Measurements from ENCODE around the gene BANP. TPM values are rescaled to one million over a fixed set of nuclear protein-coding genes. Genes with fewer than 3 reads are reported as not detected.
"Not testable (repeated sequence)": the region's sequence is repeated elsewhere in the genome, so short reads cannot be mapped to it uniquely, and the experiment has no call there.

Gene BANP
- total RNA-seq, 2 experiments from 2014 or later, result 26.8 to 31.0 TPM

- ChIA-PET POLR2A (no interaction called here), CTCF (no interaction called here)
Observed at GRCh38 chr16:88007321-88007731, 56.1 kb downstream of the BANP start.

- CTCF ChIA-PET, result no interaction called here
- POLR2A ChIA-PET, result no interaction called here
Observed at GRCh38 chr16:88008840-88009239, 57.6 kb downstream of the BANP start.

- POLR2A ChIA-PET, result no interaction called here
- CTCF ChIA-PET, result no interaction called here
Observed at GRCh38 chr16:88009563-88010342, 58.5 kb downstream of the BANP start.

- CTCF ChIA-PET, result no interaction called here
- POLR2A ChIA-PET, result no interaction called here
Observed at GRCh38 chr16:88010343-88010967, 59.2 kb downstream of the BANP start.

GRCh38 chr16:88010968-88011483 lies 59.8 kb downstream of the BANP start:
- ChIA-PET POLR2A (no interaction called here), CTCF (no interaction called here)

- CTCF ChIA-PET, result no interaction called here
- POLR2A ChIA-PET, result no interaction called here
Observed at GRCh38 chr16:88012360-88012759, 61.1 kb downstream of the BANP start.

GRCh38 chr16:88013091-88013609 lies 61.9 kb downstream of the BANP start:
- ChIA-PET CTCF (interaction anchor here (0.9 kb wide), 1 partner anchor 57 kb away, joined by 3 read pairs; no protein-coding TSS in a partner anchor), POLR2A (no interaction called here)

GRCh38 chr16:88013766-88014251 lies 62.6 kb downstream of the BANP start:
- CTCF ChIA-PET, result interaction anchor here (0.9 kb wide), 1 partner anchor 57 kb away, joined by 3 read pairs; no protein-coding TSS in a partner anchor

GRCh38 chr16:88014252-88014781 lies 63.1 kb downstream of the BANP start:
- ChIA-PET CTCF (interaction anchor here (0.9 kb wide), 1 partner anchor 58 kb away, joined by 3 read pairs; no protein-coding TSS in a partner anchor), POLR2A (no interaction called here)

More at GRCh38 chr16:88013766-88014251, 62.6 kb downstream of the BANP start:
- POLR2A ChIA-PET, result no interaction called here

- CTCF ChIA-PET, result no interaction called here
- POLR2A ChIA-PET, result no interaction called here
Observed at GRCh38 chr16:88014954-88015805, 63.9 kb downstream of the BANP start.

GRCh38 chr16:88015806-88016140 lies 64.5 kb downstream of the BANP start:
- CTCF ChIA-PET, result no interaction called here
- POLR2A ChIA-PET, result no interaction called here

- POLR2A ChIA-PET, result not testable (repeated sequence)
Observed at GRCh38 chr16:88016386-88016785, 65.2 kb downstream of the BANP start.

GRCh38 chr16:88016964-88017363 lies 65.7 kb downstream of the BANP start:
- POLR2A ChIA-PET, result no interaction called here
- CTCF ChIA-PET, result no interaction called here

More at GRCh38 chr16:88016386-88016785, 65.2 kb downstream of the BANP start:
- CTCF ChIA-PET, result not testable (repeated sequence)

- CTCF ChIA-PET, result no interaction called here
- POLR2A ChIA-PET, result no interaction called here
Observed at GRCh38 chr16:88017587-88018101, 66.4 kb downstream of the BANP start.

GRCh38 chr16:88018382-88018781 lies 67.1 kb downstream of the BANP start:
- CTCF ChIA-PET, POLR2A ChIA-PET: not testable (repeated sequence)

- CTCF ChIA-PET, POLR2A ChIA-PET: not testable (repeated sequence)
Observed at GRCh38 chr16:88019041-88019820, 68.0 kb downstream of the BANP start.

GRCh38 chr16:88019821-88020515 lies 68.7 kb downstream of the BANP start:
- POLR2A ChIA-PET, result no interaction called here
- CTCF ChIA-PET, result no interaction called here

- POLR2A ChIA-PET, result no interaction called here
- CTCF ChIA-PET, result no interaction called here
Observed at GRCh38 chr16:88020516-88020885, 69.3 kb downstream of the BANP start.

Measured in activated CD8-positive, alpha-beta memory T cell treated with anti-CD3 and anti-CD28 coated beads for 36 hours (primary cell).